Measurements from ENCODE around the gene DUOXA2. TPM values are rescaled to one million over a fixed set of nuclear protein-coding genes. Genes with fewer than 3 reads are reported as not detected.

Gene DUOXA2
- total and polyA plus RNA-seq, 8 donors = 0.11 to 0.25 (median 0.18) TPM; not detected in 3

DNA sequence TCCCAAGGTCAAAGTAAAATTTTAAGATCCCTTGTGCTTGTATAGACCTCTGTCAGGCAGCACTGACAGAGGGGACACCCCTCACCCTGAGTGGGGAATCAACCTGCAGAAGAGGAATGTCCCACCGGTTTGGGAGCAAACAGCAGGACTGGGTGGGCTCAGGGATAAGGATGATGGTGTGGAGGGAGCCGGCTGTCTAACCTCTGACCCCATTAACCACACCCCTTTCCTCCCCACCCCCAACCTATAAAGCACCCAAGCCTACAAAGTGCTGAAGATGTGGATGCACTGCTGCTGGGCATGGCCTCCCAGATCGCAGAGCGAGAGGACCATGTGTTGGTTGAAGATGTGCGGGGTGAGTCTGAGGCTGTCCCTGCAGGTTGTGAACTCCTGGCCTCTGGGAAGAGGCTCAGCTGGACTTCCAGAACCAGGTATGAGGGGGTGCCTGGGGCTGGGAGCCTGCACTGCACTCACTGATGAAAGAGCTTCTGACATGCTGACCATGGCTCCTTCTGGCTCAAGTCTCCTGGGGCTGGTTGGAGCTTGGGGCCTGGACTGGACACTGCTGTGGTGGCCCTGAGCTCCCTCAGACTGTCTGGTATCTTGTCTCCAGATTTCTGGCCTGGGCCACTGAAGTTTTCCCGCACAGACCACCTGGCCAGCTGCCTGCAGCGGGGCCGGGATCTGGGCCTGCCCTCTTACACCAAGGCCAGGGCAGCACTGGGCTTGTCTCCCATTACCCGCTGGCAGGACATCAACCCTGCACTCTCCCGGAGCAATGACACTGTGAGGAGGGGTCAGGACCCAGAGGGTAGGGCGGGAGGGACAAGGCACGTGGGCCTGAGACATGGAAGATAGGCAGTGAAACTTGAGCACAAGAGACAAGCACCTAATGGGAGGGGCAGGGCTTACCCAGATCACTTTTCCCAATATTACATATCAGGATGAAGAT, 25.0 kb downstream of the DUOXA2 start:
- H3K27ac ChIP-seq = peak overlapping the region in 1 of 2 donors; percentile 59

DNA sequence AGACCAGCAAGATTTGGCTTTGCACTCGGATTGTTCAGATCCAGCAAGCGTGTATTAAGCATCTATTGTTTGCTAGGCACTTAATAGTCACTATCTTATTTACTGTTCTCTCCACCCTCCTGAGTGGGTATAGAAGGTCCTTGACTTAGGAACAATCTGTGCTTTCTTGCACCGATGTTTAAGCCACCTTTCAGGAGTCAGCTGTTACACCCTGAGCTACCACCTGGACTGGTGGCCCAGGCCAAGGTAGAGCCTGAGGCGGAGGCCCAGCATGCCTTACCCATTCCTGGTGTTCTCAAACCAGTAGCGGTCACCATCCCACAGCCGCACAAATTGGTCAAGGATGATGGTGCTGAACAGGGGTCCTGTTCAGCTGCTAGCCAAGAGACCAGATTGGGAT, 25.6 kb downstream of the DUOXA2 start:
- TF ChIP-seq CTCF (IDR thresholded peaks at IDR 0.05) = no peak
- DNase-seq = no peak
- Histone ChIP-seq H3K27ac (no peak overlapping the region), H3K4me3 (no peak overlapping the region), H3K36me3 (peaks cover 0 to 21% of the 10 kb centered on the region in 2 donors), H3K27me3 (peaks cover 7 to 25% of the 10 kb centered on the region in 2 donors), H3K4me1 (peaks cover 0 to 11% of the 10 kb centered on the region in 2 donors), H3K9me3 (no peaks in the 10 kb centered on the region)
- peak; percentile 83 for ATAC-seq
- intact Hi-C loops (cut with DNase I) = no loop called here

More for the DNA sequence above, 25.0 kb downstream of the DUOXA2 start:
- Histone ChIP-seq H3K27me3 (peaks cover 8 to 32% of the 10 kb centered on the region in 2 donors), H3K9me3 (no peaks in the 10 kb centered on the region), H3K4me3 (no peak overlapping the region), H3K36me3 (peaks cover 0 to 15% of the 10 kb centered on the region in 2 donors), H3K4me1 (peaks cover 0 to 18% of the 10 kb centered on the region in 2 donors)
- intact Hi-C loops (cut with DNase I) = no loop called here
- no peak for TF ChIP-seq CTCF (IDR thresholded peaks at IDR 0.05)
- ATAC-seq (peak; percentile 71), DNase-seq (peak in 1 of 4 donors; percentile 78)

DNA sequence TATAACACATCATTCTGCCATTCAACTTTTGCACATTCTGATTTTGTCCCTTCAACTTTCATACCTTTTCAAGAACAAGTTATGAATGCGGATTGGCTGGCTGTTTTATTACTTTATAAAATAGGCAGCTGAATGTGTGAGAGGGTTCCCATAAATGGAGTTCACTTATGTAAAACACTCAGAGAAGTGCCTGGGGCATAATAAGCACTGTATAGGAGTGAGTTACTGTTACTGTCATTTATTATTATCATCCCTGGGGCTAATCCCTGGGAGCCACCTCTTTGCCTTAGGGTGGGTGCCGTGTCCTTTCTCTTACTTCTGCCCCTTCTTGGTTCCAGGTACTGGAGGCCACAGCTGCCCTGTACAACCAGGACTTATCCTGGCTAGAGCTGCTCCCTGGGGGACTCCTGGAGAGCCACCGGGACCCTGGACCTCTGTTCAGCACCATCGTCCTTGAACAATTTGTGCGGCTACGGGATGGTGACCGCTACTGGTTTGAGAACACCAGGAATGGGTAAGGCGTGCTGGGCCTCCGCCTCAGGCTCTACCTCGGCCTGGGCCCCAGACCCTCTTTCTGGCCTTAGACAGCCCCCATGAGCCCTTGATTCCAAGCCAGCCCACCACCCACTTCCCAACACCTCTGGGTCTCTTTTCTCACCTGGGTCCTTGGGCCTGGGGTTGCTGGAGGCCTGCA, 26.6 kb downstream of the DUOXA2 start:
- peaks cover 4 to 17% of the 10 kb centered on the region in 2 donors for H3K27me3 ChIP-seq
- ATAC-seq (no peak), DNase-seq (no peak)
- TF ChIP-seq CTCF (IDR thresholded peaks at IDR 0.05) = no peak
- intact Hi-C loops (cut with DNase I) = no loop called here
- no peak overlapping the region for H3K4me3 ChIP-seq
- peaks cover 0 to 21% of the 10 kb centered on the region in 2 donors for H3K36me3 ChIP-seq
- H3K27ac ChIP-seq = no peak overlapping the region
- peaks cover 0 to 5% of the 10 kb centered on the region in 2 donors for H3K4me1 ChIP-seq
- no peaks in the 10 kb centered on the region for H3K9me3 ChIP-seq

DNA sequence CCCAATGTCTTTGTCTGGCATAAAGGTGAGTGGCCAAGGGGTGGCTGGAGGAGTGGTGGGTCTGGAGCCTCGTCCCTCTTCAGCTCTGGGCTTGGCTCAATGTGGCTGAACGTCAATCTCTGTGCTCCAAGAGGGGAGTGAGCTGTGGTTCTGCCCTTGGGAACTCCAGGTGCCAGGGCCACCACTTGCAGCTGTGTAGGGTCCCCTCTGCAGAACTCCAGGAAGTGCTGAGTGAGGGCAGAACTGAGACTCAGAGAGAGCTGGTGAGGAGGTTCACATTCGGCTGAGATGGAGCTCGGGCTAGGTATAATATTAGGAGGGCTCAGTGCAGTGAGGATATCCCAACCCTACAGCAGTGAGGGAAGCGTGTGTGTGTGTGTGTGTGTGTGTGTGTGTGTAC, 27.3 kb downstream of the DUOXA2 start:
- Histone ChIP-seq H3K27ac (no peak overlapping the region), H3K4me1 (peaks cover 0 to 5% of the 10 kb centered on the region in 2 donors), H3K27me3 (peaks cover 4 to 10% of the 10 kb centered on the region in 2 donors), H3K9me3 (no peaks in the 10 kb centered on the region), H3K36me3 (peaks cover 0 to 21% of the 10 kb centered on the region in 2 donors), H3K4me3 (no peak overlapping the region)
- intact Hi-C loops (cut with DNase I) = no loop called here
- no peak for TF ChIP-seq CTCF (IDR thresholded peaks at IDR 0.05)
- ATAC-seq = no peak
- DNase-seq = no peak

- no peaks in the 10 kb centered on the region for H3K27me3 ChIP-seq
- H3K27ac ChIP-seq = no peak overlapping the region
- ATAC-seq (no peak), DNase-seq (no peak)
- peaks cover 0 to 5% of the 10 kb centered on the region in 2 donors for H3K4me1 ChIP-seq
- intact Hi-C loops (cut with DNase I) = no loop called here
- no peaks in the 10 kb centered on the region for H3K9me3 ChIP-seq
- peaks cover 0 to 25% of the 10 kb centered on the region in 2 donors for H3K36me3 ChIP-seq
- no peak for TF ChIP-seq CTCF (IDR thresholded peaks at IDR 0.05)
- no peak overlapping the region for H3K4me3 ChIP-seq
These were observed 28.9 kb downstream of the DUOXA2 start for GRCh38 chr15:45143056-45143455.

Data from left lung (tissue), 10 donors.